GM12864 (cell line): ENCODE measurements around the gene RBM19.

Source experiments
- DNase-seq: peaks from one replicate; pipeline ENCODE4 v3.0.0-alpha.2; 2011; ENCODE audit warnings: low read depth
- H3K4me3 ChIP-seq: 2 replicates; pipeline ENCODE4 v1.5.1; 2011; ENCODE audit warnings: mild to moderate bottlenecking, low read depth, low read length, control low read depth
- CTCF ChIP-seq: IDR thresholded peaks from 2 replicates; pipeline ENCODE4 v1.5.1; 2011; ENCODE audit warnings: low read depth, mild to moderate bottlenecking, moderate library complexity, low read length, control low read depth, inconsistent platforms; ENCODE audit errors: missing control alignments

Gene RBM19

GRCh38 chr12:113919791-113920190, 46.3 kb downstream of the RBM19 start:
- H3K4me3 ChIP-seq: no peak overlapping the region
- no peak for DNase-seq
- no peak for TF ChIP-seq CTCF

DNA sequence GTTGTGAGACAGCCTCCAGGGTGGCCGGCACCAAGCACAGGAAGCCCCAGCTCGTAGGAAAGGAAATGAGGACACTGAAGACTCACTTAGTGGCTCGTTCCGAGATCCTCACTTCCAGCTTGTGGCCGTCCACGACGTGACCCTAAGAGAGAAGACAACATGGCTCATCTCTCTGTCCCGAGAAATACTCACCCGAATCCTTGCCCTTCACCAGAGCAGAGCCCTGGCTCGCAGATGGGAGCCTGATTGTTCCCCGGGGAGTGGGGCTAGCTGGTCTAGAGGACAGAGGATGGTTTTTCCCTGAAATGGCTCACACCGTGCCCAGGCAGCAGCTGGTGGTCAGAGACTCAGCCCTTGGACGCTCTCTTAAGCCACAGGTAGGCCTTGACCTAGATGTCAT, 47.8 kb downstream of the RBM19 start:
- H3K4me3 ChIP-seq: no peak overlapping the region
- TF ChIP-seq CTCF: no peak
- DNase-seq: no peak

- no peak for TF ChIP-seq CTCF
- H3K4me3 ChIP-seq: no peak overlapping the region
- no peak for DNase-seq
Observed at GRCh38 chr12:113917393-113917792, 48.7 kb downstream of the RBM19 start.

- no peak overlapping the region for H3K4me3 ChIP-seq
- DNase-seq: no peak
- no peak for TF ChIP-seq CTCF
Observed at GRCh38 chr12:113914806-113915205, 51.3 kb downstream of the RBM19 start.

DNA sequence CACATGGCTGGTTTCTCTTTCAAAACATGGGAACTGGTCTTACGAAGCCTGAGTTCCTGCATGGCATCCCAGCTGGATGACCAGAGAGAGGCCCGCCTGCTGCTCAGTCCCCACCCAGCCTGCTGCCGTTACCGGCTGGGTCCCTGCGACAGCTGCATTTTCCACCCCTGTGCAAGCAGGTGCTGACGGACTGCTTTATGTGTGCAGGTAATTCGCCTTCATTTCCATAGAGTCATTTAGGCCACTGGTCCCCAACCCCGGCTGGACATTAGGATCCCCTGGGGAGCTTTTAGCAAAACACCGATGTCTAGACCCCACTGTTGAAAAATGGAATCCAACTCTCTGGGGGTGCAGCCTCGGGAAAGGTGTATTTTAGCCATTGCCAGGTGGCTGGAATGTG, 51.9 kb downstream of the RBM19 start:
- no peak overlapping the region for H3K4me3 ChIP-seq
- TF ChIP-seq CTCF: no peak
- DNase-seq: no peak

DNA sequence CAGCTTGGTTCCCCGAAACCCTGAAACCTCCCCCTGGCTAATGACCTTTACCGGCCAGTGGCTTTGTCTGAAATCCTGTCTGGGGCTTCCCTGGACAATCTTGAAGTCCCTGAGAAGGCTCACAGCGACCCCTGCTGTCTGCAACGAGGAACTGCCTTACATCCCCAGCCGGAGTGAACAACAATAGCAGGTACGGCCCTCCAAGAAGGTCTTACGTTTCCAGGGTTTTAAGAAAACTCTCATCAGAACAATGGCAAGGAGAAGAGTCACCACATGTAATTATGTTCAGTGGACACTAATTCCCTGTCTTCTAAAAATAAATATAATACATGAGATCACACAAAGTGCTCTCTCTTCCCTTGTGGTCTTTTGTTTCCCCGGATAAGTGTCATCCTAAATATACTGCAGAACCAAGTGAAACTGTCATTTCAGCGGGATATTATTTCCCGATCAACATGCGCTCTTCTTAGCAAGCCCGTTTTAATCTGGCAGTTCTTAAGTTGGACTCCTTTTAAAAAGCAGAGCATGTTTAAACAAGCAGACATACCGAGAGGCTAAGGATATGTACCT, 53.3 kb downstream of the RBM19 start:
- DNase-seq: peak; percentile 26
- TF ChIP-seq CTCF: peak; percentile 88

DNA sequence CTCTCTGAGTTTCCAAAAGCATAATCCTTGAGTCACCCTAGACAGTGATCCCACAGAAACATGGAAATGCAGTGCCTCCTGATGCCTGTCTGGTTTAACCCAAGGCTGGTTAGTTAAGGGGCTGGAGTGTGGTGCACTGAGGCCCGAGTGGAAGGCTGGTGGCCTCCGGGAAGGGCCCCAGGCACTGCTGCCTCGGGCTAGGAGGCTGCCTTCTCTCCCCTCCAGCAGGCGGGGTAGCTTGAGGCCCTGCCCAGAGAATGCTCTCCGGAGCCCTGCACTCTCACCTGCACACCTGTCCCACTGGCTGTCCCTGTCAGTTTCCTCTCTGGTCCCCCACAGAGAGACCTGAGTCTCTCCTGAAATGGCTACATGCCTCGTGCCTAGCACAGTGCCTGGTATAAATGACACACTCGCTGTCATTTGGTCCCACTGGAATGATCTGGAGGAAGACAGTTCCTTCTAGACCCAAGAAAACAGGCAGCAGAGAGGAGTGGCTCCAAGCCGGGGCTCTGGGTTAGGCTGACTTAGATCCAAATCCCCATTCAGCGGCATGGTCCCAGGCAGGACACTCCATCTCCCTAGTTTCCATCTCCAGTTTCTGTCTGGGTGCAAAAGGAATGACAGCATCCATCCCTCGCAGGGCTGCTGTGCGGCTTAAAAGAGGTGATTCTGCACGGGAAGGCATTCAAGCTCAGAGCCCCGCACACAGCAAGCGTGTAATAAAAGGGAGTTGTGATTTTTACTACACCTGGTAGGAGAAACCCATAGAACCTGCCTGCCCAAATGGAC, 54.0 kb downstream of the RBM19 start:
- no peak for TF ChIP-seq CTCF
- no peak for DNase-seq
- no peak overlapping the region for H3K4me3 ChIP-seq

More for the DNA sequence above, 53.3 kb downstream of the RBM19 start:
- H3K4me3 ChIP-seq: no peak overlapping the region
